NCI-H187 treated with DMSO at 0.1 percent for 48 hours (cell line): ENCODE results near the gene KIF2C.
"Not testable (repeated sequence)": the region's sequence is repeated elsewhere in the genome, so short reads cannot be mapped to it uniquely, and the experiment has no call there.

Experiments
- DNase-seq: peaks from one replicate; lab custom pipeline; 2025; lab: John Stamatoyannopoulos, UW

The KIF2C gene

GRCh38 chr1:44812822-44813543, 73.3 kb downstream of the KIF2C start:
- no peak for DNase-seq

GRCh38 chr1:44815926-44816325, 76.3 kb downstream of the KIF2C start:
- DNase-seq: not testable (repeated sequence)

GRCh38 chr1:44817307-44817706, 77.7 kb downstream of the KIF2C start:
- no peak for DNase-seq
